Measurements from ENCODE around the gene CLDN19.

DNA sequence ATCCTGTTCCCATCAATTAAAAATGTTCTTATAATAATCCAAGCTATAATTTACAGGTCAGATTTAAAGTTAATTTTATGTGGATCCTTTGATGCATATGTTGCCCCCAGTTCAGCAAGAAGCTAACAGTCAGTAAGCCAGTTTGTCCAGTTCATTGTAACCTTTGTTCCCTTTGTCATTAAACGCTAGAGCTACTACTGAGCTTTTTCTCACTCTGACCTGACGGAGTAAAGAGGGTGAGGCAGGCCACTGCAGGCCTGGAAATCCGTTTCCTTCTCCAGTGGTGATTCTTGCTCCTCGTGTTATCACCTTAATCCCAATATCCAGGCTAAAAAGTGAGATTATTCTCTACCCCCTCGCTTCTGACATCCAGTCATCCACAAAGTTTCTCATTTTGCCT is 47.6 kb downstream of the CLDN19 start:
- TF ChIP-seq CTCF (IDR thresholded peaks at IDR 0.05) (no peak), EZH2phosphoT487 (IDR thresholded peaks at IDR 0.05) (no peak), EZH2 (IDR thresholded peaks at IDR 0.05) (no peak)

Measured in neural progenitor cell (in vitro differentiated cells).